Keratinocyte (primary cell): ENCODE data around the gene TOR1AIP1. TPM values are rescaled to one million over a fixed set of nuclear protein-coding genes. Genes with fewer than 3 reads are reported as not detected.

Experiments
- DNase-seq: peaks from one replicate; pipeline ENCODE4 v3.0.0-alpha.2; 2011; ENCODE audit warnings: low read depth, missing footprints, low spot score
- FAIRE-seq: peaks from 2 replicates; lab custom pipeline; 2011; peaks lifted over from hg19 to GRCh38; lab: Jason Lieb, UNC
- H2AFZ ChIP-seq: 2 replicates; pipeline ENCODE4 v1.6.0; 2012; ENCODE audit warnings: low read length, control low read depth, inconsistent platforms; ENCODE audit not compliant: control insufficient read depth
- H3K27ac ChIP-seq: 2 replicates; pipeline ENCODE4 v1.5.1; 2011; ENCODE audit warnings: low read length; ENCODE audit not compliant: control insufficient read depth, insufficient read depth
- H3K27me3 ChIP-seq: 3 replicates; pipeline ENCODE4 v1.6.0; 2011; ENCODE audit warnings: low read length; ENCODE audit not compliant: control insufficient read depth, insufficient read depth; ENCODE audit errors: extremely low read depth
- H3K36me3 ChIP-seq, 2 experiments: 2 replicates in 1 of 2; 3 replicates in 1 of 2; pipeline ENCODE4 v1.5.1; 2011; ENCODE audit warnings: low read length in 2 of 2, mild to moderate bottlenecking in 1 of 2; ENCODE audit not compliant: control insufficient read depth in 2 of 2, insufficient read depth in 2 of 2; ENCODE audit errors: extremely low read depth in 1 of 2
- H3K4me1 ChIP-seq: 3 replicates; pipeline ENCODE4 v1.5.1; 2011; ENCODE audit warnings: low read length; ENCODE audit not compliant: control insufficient read depth, insufficient read depth; ENCODE audit errors: extremely low read depth
- H3K4me2 ChIP-seq: 3 replicates; pipeline ENCODE4 v1.6.0; 2011; ENCODE audit warnings: low read depth, low read length; ENCODE audit not compliant: control insufficient read depth, insufficient read depth; ENCODE audit errors: extremely low read depth
- H3K4me3 ChIP-seq, 3 experiments: fragments of 200-600 bp in 1 of 3; sonication (generic) in 1 of 3; 2 replicates in 2 of 3; 3 replicates in 1 of 3; pipeline ENCODE4 v1.5.1; 2011 to 2016; ENCODE audit warnings: low read length in 3 of 3, mild to moderate bottlenecking in 3 of 3, control low read depth in 2 of 3, inconsistent platforms in 1 of 3, low read depth in 1 of 3, mixed read lengths in 1 of 3, mixed run types in 1 of 3, moderate library complexity in 1 of 3; ENCODE audit not compliant: control insufficient read depth in 2 of 3, insufficient read depth in 2 of 3; ENCODE audit errors: extremely low read depth in 1 of 3
- H3K79me2 ChIP-seq: 2 replicates; pipeline ENCODE4 v1.6.0; 2012; ENCODE audit warnings: low read length; ENCODE audit not compliant: control insufficient read depth, insufficient read depth
- H3K9ac ChIP-seq: 3 replicates; pipeline ENCODE4 v1.6.0; 2011; ENCODE audit warnings: low read length; ENCODE audit not compliant: control insufficient read depth, insufficient read depth; ENCODE audit errors: extremely low read depth
- H3K9me1 ChIP-seq: 3 replicates; pipeline ENCODE4 v1.6.0; 2011; ENCODE audit warnings: low read length; ENCODE audit not compliant: control insufficient read depth, insufficient read depth; ENCODE audit errors: extremely low read depth
- H3K9me3 ChIP-seq: 2 replicates; pipeline ENCODE4 v1.5.1; 2012; ENCODE audit warnings: low read depth, low read length; ENCODE audit not compliant: control insufficient read depth
- H4K20me1 ChIP-seq: 3 replicates; pipeline ENCODE4 v1.6.0; 2011; ENCODE audit warnings: low read length; ENCODE audit not compliant: control insufficient read depth, insufficient read depth; ENCODE audit errors: extremely low read depth
- EZH2 ChIP-seq: IDR thresholded peaks from one replicate; pipeline ENCODE4 v1.6.1; 2012; ENCODE audit warnings: inconsistent platforms, mild to moderate bottlenecking, low read length, moderate library complexity
- dilution Hi-C: fragments of 300-500 bp; cut with MboI; formaldehyde crosslinking; loops from one replicate; pipeline ENCODE4 v1.7.0; 2020; ENCODE audit warnings: low sequenced_read_pairs; ENCODE audit not compliant: extremely low pct_ligation_motif_present
- polyA plus RNA-seq, 5 experiments: library from polyadenylated mRNA; depleted of rRNA in 3 of 5; stranded (reverse) in 3 of 5; stranded (forward) in 1 of 5; unstranded in 1 of 5; fragments of >200 nt; gene quantifications; 1 replicate in 1 of 5; 2 replicates in 3 of 5; 3 replicates in 1 of 5; pipeline versions ENCODE4 v1.2.1 to v1.2.3, GENCODE V29; 2011 to 2012; ENCODE audit warnings: missing spikeins in 2 of 5, low read depth in 1 of 5, low replicate concordance in 1 of 5
- TF ChIP-seq, protein P1 (sequence below), 3 experiments: IDR thresholded peaks in 1 of 3; conservative IDR thresholded peaks in 1 of 3; optimal IDR thresholded peaks in 1 of 3; 2 replicates in 2 of 3; 3 replicates in 1 of 3; pipeline versions ENCODE3 to v1.5.1; 2011; ENCODE audit warnings: low read length in 3 of 3, mild to moderate bottlenecking in 3 of 3, moderate library complexity in 2 of 3, control low read depth in 1 of 3, inconsistent platforms in 1 of 3; ENCODE audit not compliant: insufficient read depth in 2 of 3; ENCODE audit errors: extremely low read depth in 1 of 3

Gene TOR1AIP1
- polyA plus RNA-seq, 1 donor (not counting 4 experiments of a cell fraction or from before 2014, with no cell fraction given), result 50.0 TPM

DNA sequence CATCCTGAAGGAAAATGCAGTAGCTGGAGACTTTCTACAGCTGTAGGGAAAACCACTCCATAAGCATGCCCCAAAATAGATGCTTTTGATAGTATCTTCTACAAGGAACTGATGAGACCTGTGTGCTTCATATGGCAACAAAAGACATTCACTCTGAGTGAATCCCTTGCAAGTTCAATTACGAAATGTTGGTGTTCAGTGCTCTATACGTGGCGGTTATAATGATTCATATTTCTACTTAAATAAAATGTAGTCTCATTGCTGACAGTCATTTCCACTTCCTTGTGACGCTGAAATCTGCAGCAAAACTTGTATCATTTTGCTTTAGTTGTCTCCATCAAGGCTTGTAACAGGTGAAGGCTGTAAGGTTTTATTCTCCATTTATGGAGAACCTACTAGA, 25.1 kb upstream of the TOR1AIP1 start:
- H3K79me2 ChIP-seq, result peaks cover 5% of the 10 kb centered on the region
- H3K27me3 ChIP-seq, result no peaks in the 10 kb centered on the region
- H3K36me3 ChIP-seq, result peaks cover 21% of the 10 kb centered on the region in 2 experiments
- H3K27ac ChIP-seq, result no peak overlapping the region
- TF ChIP-seq EZH2, result no peak
- TF ChIP-seq, protein P1, sequence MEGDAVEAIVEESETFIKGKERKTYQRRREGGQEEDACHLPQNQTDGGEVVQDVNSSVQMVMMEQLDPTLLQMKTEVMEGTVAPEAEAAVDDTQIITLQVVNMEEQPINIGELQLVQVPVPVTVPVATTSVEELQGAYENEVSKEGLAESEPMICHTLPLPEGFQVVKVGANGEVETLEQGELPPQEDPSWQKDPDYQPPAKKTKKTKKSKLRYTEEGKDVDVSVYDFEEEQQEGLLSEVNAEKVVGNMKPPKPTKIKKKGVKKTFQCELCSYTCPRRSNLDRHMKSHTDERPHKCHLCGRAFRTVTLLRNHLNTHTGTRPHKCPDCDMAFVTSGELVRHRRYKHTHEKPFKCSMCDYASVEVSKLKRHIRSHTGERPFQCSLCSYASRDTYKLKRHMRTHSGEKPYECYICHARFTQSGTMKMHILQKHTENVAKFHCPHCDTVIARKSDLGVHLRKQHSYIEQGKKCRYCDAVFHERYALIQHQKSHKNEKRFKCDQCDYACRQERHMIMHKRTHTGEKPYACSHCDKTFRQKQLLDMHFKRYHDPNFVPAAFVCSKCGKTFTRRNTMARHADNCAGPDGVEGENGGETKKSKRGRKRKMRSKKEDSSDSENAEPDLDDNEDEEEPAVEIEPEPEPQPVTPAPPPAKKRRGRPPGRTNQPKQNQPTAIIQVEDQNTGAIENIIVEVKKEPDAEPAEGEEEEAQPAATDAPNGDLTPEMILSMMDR (optimal IDR thresholded peaks at IDR 0.05 in 1 of 3, IDR thresholded peaks at IDR 0.05 in 1 of 3, conservative IDR thresholded peaks at IDR 0.05 in 1 of 3; ENCODE audit: extremely low read depth in 1 of 3, insufficient read depth in 2 of 3, low read length in 3 of 3), result no peak
- no peaks in the 10 kb centered on the region for H3K4me1 ChIP-seq
- no peaks in the 10 kb centered on the region for H3K9me1 ChIP-seq
- DNase-seq (no peak), FAIRE-seq (no peak)
- H3K9ac ChIP-seq, result no peak overlapping the region
- no peak overlapping the region for H3K4me2 ChIP-seq
- dilution Hi-C loops, result no loop called here
- peaks cover 2% of the 10 kb centered on the region for H4K20me1 ChIP-seq
- H2AFZ ChIP-seq, result no peak overlapping the region
- no peaks in the 10 kb centered on the region for H3K9me3 ChIP-seq
- no peak overlapping the region for H3K4me3 ChIP-seq

DNA sequence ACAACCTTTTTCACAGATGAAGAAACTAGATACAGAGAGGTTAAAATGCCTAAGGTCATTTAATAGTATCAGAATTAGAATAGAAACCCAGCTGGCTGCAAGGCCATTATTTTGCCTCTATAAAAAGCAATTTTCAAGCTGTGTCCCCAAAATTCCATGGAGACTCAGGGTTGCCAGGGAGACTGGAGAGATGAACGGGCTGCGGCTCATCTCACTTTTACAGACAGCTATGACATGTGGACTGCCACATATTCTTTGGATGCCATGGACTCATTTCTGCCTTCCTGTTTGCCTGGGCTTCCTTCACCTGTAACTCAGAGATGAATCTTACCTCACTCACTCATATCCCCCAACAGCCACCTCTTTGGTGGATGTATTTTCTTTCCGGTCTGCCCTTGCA, 21.4 kb upstream of the TOR1AIP1 start:
- H3K4me1 ChIP-seq, result no peaks in the 10 kb centered on the region
- H3K4me2 ChIP-seq, result no peak overlapping the region
- H3K9me1 ChIP-seq, result no peaks in the 10 kb centered on the region
- H3K27ac ChIP-seq, result no peak overlapping the region
- no peak overlapping the region for H2AFZ ChIP-seq
- no peak overlapping the region for H3K9ac ChIP-seq
- peaks cover 2% of the 10 kb centered on the region for H4K20me1 ChIP-seq
- peaks cover 24 to 30% of the 10 kb centered on the region in 2 experiments for H3K36me3 ChIP-seq
- TF ChIP-seq, protein P1 (optimal IDR thresholded peaks at IDR 0.05 in 1 of 3, IDR thresholded peaks at IDR 0.05 in 1 of 3, conservative IDR thresholded peaks at IDR 0.05 in 1 of 3; ENCODE audit: extremely low read depth in 1 of 3, insufficient read depth in 2 of 3, low read length in 3 of 3), result no peak
- TF ChIP-seq EZH2, result no peak
- H3K27me3 ChIP-seq, result no peaks in the 10 kb centered on the region
- no peak overlapping the region for H3K4me3 ChIP-seq
- dilution Hi-C loops, result no loop called here
- DNase-seq (no peak), FAIRE-seq (no peak)
- H3K79me2 ChIP-seq, result peaks cover 26% of the 10 kb centered on the region
- H3K9me3 ChIP-seq, result no peaks in the 10 kb centered on the region
